Psoas muscle (tissue), 8 donors: ENCODE data around the gene GRB10. TPM values are rescaled to one million over a fixed set of nuclear protein-coding genes. Genes with fewer than 3 reads are reported as not detected.

Source experiments
- ATAC-seq, 4 donors: fragments of 200-7000 bp; cut with Tn5 transposase; one replicate each; pipeline ENCODE4 v1.9.1; 2020; ENCODE audit warnings: moderate library complexity in 3 of 4, mild to moderate bottlenecking in 2 of 4
- DNase-seq, 2 donors: peaks; one replicate each; pipeline ENCODE4 v3.0.0-alpha.2; 2020
- H3K27ac ChIP-seq: fragments of 200-600 bp; one replicate; pipeline ENCODE4 v1.8.0; 2022
- H3K27me3 ChIP-seq, 3 donors: fragments of 200-600 bp in 1 of 3; one replicate each; pipeline versions ENCODE4 v1.6.1 to v1.8.0; 2013 to 2022; ENCODE audit warnings: low read length in 2 of 3, mild to moderate bottlenecking in 2 of 3, moderate library complexity in 1 of 3; ENCODE audit not compliant: insufficient read depth in 3 of 3
- H3K36me3 ChIP-seq, 2 donors: fragments of 200-600 bp in 1 of 2; one replicate each; pipeline versions ENCODE4 v1.6.1 to v1.8.0; 2013 to 2022; ENCODE audit warnings: low read depth in 1 of 2, mild to moderate bottlenecking in 1 of 2, moderate library complexity in 1 of 2; ENCODE audit not compliant: insufficient read depth in 1 of 2
- H3K4me1 ChIP-seq: fragments of 200-600 bp; one replicate; pipeline ENCODE4 v1.8.0; 2022
- H3K4me3 ChIP-seq: fragments of 200-600 bp; one replicate; pipeline ENCODE4 v1.8.0; 2022; ENCODE audit warnings: mild to moderate bottlenecking
- H3K9me3 ChIP-seq: fragments of 200-600 bp; one replicate; pipeline ENCODE4 v1.8.0; 2022
- WGBS, 3 donors: extraction: QIAGEN DNeasy Blood & Tissue Kit; methylation state at CpG; one replicate each; pipeline versions ENCODE4 v1.1.6 to v1.1.7; 2013; 5-methylcytosine and 5-hydroxymethylcytosine counted together
- intact Hi-C, 2 donors: fragments of 100-400 bp; cut with DNase I; formaldehyde crosslinking; loops; one replicate each; pipeline versions ENCODE4 v1.11.0 to v1.14.2; 2022
- polyA plus RNA-seq, 3 donors: library from polyadenylated mRNA; stranded (reverse); fragments of 200-250 nt; gene quantifications; one replicate each; pipeline ENCODE4 v1.2.3, GENCODE V29; 2013
- total RNA-seq, 4 donors: library from RNA; stranded (reverse); fragmentation: NEBNext Ultra II Directional in 2 of 4; extraction: Animal tissue kit (Norgen Biotek cat#: 25700) in 2 of 4; gene quantifications; one replicate each; pipeline versions ENCODE4 v1.2.1 to v1.2.4, GENCODE V29; 2021 to 2023
- TF ChIP-seq, protein P1 (sequence below): fragments of 200-600 bp; IDR thresholded peaks from one replicate; pipeline ENCODE4 v1.8.0; 2022; ENCODE audit warnings: antibody characterized with exemption
- donor health status: healthy with polysubstance abuse.
- donor health status: DM: no; HTN: no; CAD: no; lungs with moderate emphysema.
- donor health status: Bipolar disorder and iron deficiency.
- donor health status: healthy.
- donor health status: DM: yes; HTN: yes; CAD: no.
- donor health status: DM: no; HTN: no; CAD: no.
- donor health status: DM: no; HTN: no; CAD: no.
- donor health status: DM: yes; HTN: yes; CAD: no.

GRB10 gene
- total and polyA plus RNA-seq, 7 donors = 25.8 to 72.7 (median 53.0) TPM

DNA sequence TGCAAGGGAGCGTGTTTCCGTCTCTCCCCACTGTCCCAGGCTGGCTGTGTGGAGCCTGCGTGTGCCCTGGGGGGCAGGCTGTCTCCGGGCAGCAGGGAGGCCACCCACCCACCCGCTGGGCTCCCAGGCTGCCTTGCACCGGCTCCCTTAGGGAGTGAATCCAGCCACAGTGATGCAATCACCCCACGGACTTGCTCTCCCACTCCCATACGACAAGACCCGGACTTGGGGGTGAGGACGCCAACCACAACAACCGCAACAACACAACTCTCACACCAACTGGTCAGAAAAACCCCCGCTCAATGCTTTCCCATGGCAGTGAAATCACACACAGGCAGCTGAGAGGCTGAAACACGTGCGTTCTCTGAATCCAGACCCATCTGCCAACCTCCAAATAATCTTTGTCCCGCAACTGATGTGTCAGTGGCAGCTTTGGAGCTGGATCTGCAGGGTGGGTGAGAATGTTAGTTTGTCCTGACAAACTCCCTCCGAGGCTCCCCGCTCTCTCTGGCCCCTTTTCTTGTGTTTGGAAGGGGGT is 154.8 kb downstream of the GRB10 start:
- Histone ChIP-seq H3K27me3 (no peaks in the 10 kb centered on the region), H3K9me3 (no peaks in the 10 kb centered on the region), H3K4me1 (peaks cover 48% of the 10 kb centered on the region), H3K4me3 (peak overlapping the region; percentile 35), H3K36me3 (peaks cover 0 to 25% of the 10 kb centered on the region in 2 donors), H3K27ac (peak overlapping the region; percentile 84)
- ATAC-seq = peak in 3 of 4 donors; percentile 38 to 63 (median 60)
- intact Hi-C loops = loop anchor here in 1 of 2 donors (2.0 to 10.0 kb wide), 3 partner anchors 49 to 437 kb away; no protein-coding TSS in a partner anchor
- 47 to 76% (median 58%) methylated on average over 17 of the region's 17 CpGs for WGBS, 3 donors
- DNase-seq = peak in 1 of 2 donors; percentile 59
- TF ChIP-seq, protein P1, sequence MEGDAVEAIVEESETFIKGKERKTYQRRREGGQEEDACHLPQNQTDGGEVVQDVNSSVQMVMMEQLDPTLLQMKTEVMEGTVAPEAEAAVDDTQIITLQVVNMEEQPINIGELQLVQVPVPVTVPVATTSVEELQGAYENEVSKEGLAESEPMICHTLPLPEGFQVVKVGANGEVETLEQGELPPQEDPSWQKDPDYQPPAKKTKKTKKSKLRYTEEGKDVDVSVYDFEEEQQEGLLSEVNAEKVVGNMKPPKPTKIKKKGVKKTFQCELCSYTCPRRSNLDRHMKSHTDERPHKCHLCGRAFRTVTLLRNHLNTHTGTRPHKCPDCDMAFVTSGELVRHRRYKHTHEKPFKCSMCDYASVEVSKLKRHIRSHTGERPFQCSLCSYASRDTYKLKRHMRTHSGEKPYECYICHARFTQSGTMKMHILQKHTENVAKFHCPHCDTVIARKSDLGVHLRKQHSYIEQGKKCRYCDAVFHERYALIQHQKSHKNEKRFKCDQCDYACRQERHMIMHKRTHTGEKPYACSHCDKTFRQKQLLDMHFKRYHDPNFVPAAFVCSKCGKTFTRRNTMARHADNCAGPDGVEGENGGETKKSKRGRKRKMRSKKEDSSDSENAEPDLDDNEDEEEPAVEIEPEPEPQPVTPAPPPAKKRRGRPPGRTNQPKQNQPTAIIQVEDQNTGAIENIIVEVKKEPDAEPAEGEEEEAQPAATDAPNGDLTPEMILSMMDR = no peak

DNA sequence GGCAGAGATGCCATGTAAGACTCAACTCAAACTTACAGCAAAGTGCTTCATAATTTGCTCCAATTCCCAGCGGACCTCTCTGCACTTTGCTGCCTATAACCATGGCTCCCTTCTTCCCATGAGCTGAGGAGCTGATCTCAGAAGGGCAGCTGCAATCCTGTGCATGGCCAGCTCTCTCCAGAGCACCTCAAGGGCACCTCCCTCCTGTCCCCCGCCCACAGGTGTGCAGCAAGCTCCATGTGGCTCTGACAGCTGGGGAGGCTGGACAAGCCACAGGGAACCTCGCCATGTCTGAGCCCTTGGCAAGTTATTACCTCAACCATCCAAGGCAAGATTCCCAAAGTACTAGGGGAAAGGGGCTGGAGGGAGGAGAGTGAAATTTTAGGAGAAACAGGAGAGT is 156.4 kb downstream of the GRB10 start:
- Histone ChIP-seq H3K9me3 (no peaks in the 10 kb centered on the region), H3K36me3 (peaks cover 0 to 28% of the 10 kb centered on the region in 2 donors), H3K4me3 (no peak overlapping the region), H3K27me3 (no peaks in the 10 kb centered on the region), H3K27ac (peak overlapping the region; percentile 84), H3K4me1 (peaks cover 43% of the 10 kb centered on the region)
- ATAC-seq (no peak), DNase-seq (no peak)
- TF ChIP-seq, protein P1 = no peak
- WGBS, 3 donors = 80 to 92% (median 84%) methylated on average over 3 of the region's 3 CpGs
- intact Hi-C loops = loop anchor here in 1 of 2 donors (5.0 to 10.0 kb wide), 2 partner anchors 51 to 439 kb away; no protein-coding TSS in a partner anchor

DNA sequence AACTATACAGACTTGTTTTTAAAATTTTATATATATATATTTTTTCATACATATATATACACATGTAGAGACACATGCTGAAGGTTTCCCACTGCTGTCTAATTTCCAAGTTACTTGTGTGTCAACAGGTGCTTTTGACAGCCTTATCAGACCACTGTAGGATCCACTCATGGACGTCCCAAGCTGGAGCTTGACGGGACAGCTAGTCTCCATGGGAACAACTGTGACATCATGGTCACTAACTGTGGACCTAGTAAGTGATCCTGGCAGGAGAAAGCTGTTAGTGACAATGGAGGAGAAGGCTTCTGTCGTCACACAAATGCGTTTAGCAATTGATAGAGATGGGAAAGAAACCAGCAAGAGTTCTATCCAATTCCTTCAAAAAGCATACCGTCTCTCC is 157.3 kb downstream of the GRB10 start:
- H3K27ac ChIP-seq = no peak overlapping the region
- no peak overlapping the region for H3K4me3 ChIP-seq
- WGBS, 3 donors = 69 to 80% (median 73%) methylated on average over 5 of the region's 5 CpGs
- peaks cover 0 to 28% of the 10 kb centered on the region in 2 donors for H3K36me3 ChIP-seq
- TF ChIP-seq, protein P1 = no peak
- no peaks in the 10 kb centered on the region for H3K27me3 ChIP-seq
- intact Hi-C loops = loop anchor here in 1 of 2 donors (5.0 to 10.0 kb wide), 2 partner anchors 52 to 439 kb away; no protein-coding TSS in a partner anchor
- peaks cover 34% of the 10 kb centered on the region for H3K4me1 ChIP-seq
- DNase-seq = no peak
- H3K9me3 ChIP-seq = no peaks in the 10 kb centered on the region
- no peak for ATAC-seq

DNA sequence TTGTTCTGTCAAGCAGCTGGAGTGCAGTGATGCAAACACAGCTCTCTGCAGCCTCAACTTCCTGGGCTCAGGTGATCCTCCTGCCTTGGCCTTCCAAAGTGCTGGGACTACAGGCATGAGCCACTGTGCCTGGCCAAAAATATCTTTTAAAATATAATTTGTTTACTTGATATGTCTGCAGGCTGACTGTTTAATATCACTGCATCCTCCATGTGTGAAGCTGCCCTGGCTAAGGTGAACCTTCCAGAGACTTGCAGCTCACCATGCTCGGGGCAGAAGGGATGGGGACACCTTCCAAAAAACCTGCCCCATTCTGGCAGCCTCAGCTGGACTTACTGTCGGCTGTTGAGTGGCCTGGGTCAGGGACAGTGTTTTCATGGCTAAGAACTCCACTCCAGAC is 159.9 kb downstream of the GRB10 start:
- ATAC-seq = no peak
- Histone ChIP-seq H3K9me3 (no peaks in the 10 kb centered on the region), H3K36me3 (peaks cover 0 to 40% of the 10 kb centered on the region in 2 donors), H3K4me1 (peaks cover 18% of the 10 kb centered on the region), H3K27me3 (no peaks in the 10 kb centered on the region), H3K27ac (no peak overlapping the region), H3K4me3 (no peak overlapping the region)
- DNase-seq = no peak
- TF ChIP-seq, protein P1 = no peak
- 27 to 49% (median 33%) methylated on average over 2 of the region's 2 CpGs for WGBS, 3 donors
- intact Hi-C loops = loop anchor here in 1 of 2 donors (10.0 kb wide), 1 partner anchor 442 kb away; no protein-coding TSS in a partner anchor
